ENCODE data around the gene MX2.

The MX2 gene

GRCh38 chr21:41429305-41429704, 67.5 kb downstream of the MX2 start:
- H3K4me2 ChIP-seq (ENCODE audit: low read length), result no peak overlapping the region
- H3K27ac ChIP-seq (ENCODE audit: low read depth, low read length), result no peak overlapping the region
- no peaks in the 10 kb centered on the region for H3K9me2 ChIP-seq (replicated peaks; ENCODE audit: control insufficient read depth, low read length)
- H3K79me2 ChIP-seq (ENCODE audit: control insufficient read depth, low read length), result no peaks in the 10 kb centered on the region
- H3K27me3 ChIP-seq (ENCODE audit: control insufficient read depth, low read length), result peaks cover 31% of the 10 kb centered on the region
- no peaks in the 10 kb centered on the region for H3K36me3 ChIP-seq (ENCODE audit: control insufficient read depth, low read length)
- no peaks in the 10 kb centered on the region for H3F3A ChIP-seq (ENCODE audit: control insufficient read depth, insufficient read depth)
- H3K4me1 ChIP-seq (ENCODE audit: control insufficient read depth, low read length), result 0 out of 2 replicates have a peak, but pooled peaks cover 3% of the 10 kb centered on the region
- H3K9me3 ChIP-seq (ENCODE audit: control insufficient read depth, insufficient read depth, low read length), result no peaks in the 10 kb centered on the region
- no peak overlapping the region for H3K4me3 ChIP-seq (ENCODE audit: low read length)
- no peaks in the 10 kb centered on the region for H4K20me1 ChIP-seq (ENCODE audit: control insufficient read depth, insufficient read depth, low read depth, low read length)
- TF ChIP-seq EZH2phosphoT487 (IDR thresholded peaks at IDR 0.05; ENCODE audit: borderline replicate concordance, low read length), result no peak

GRCh38 chr21:41429925-41430491, 68.2 kb downstream of the MX2 start:
- H3K4me3 ChIP-seq (ENCODE audit: low read length), result no peak overlapping the region
- H3K27me3 ChIP-seq (ENCODE audit: control insufficient read depth, low read length), result peaks cover 31% of the 10 kb centered on the region
- no peak overlapping the region for H3K4me2 ChIP-seq (ENCODE audit: low read length)

GRCh38 chr21:41431788-41432548, 70.1 kb downstream of the MX2 start:
- H3F3A ChIP-seq (ENCODE audit: control insufficient read depth, insufficient read depth), result no peaks in the 10 kb centered on the region
- H3K9me2 ChIP-seq (replicated peaks; ENCODE audit: control insufficient read depth, low read length), result no peaks in the 10 kb centered on the region
- H3K27me3 ChIP-seq (ENCODE audit: control insufficient read depth, low read length), result peaks cover 16% of the 10 kb centered on the region
- H3K36me3 ChIP-seq (ENCODE audit: control insufficient read depth, low read length), result no peaks in the 10 kb centered on the region
- no peak overlapping the region for H3K4me3 ChIP-seq (ENCODE audit: low read length)
- peaks cover 3% of the 10 kb centered on the region; the same call in 1 of the 2 replicates for H3K9me3 ChIP-seq (ENCODE audit: control insufficient read depth, insufficient read depth, low read length)
- H3K4me2 ChIP-seq (ENCODE audit: low read length), result no peak overlapping the region
- no peaks in the 10 kb centered on the region for H4K20me1 ChIP-seq (ENCODE audit: control insufficient read depth, insufficient read depth, low read depth, low read length)
- TF ChIP-seq CTCF (IDR thresholded peaks at IDR 0.05; ENCODE audit: low read depth, low read length, poor library complexity, severe bottlenecking), result no peak
- TF ChIP-seq EZH2phosphoT487 (IDR thresholded peaks at IDR 0.05; ENCODE audit: borderline replicate concordance, low read length), result no peak
- 0 out of 2 replicates have a peak, but pooled peaks cover 3% of the 10 kb centered on the region for H3K4me1 ChIP-seq (ENCODE audit: control insufficient read depth, low read length)
- no peaks in the 10 kb centered on the region for H3K79me2 ChIP-seq (ENCODE audit: control insufficient read depth, low read length)
- H3K27ac ChIP-seq (ENCODE audit: low read depth, low read length), result no peak overlapping the region

More at GRCh38 chr21:41429925-41430491, 68.2 kb downstream of the MX2 start:
- Histone ChIP-seq H3K79me2 (ENCODE audit: control insufficient read depth, low read length) (no peaks in the 10 kb centered on the region), H3K36me3 (ENCODE audit: control insufficient read depth, low read length) (no peaks in the 10 kb centered on the region), H3K9me2 (replicated peaks; ENCODE audit: control insufficient read depth, low read length) (no peaks in the 10 kb centered on the region), H4K20me1 (ENCODE audit: control insufficient read depth, insufficient read depth, low read depth, low read length) (no peaks in the 10 kb centered on the region), H3K27ac (ENCODE audit: low read depth, low read length) (no peak overlapping the region), H3F3A (ENCODE audit: control insufficient read depth, insufficient read depth) (no peaks in the 10 kb centered on the region), H3K4me1 (ENCODE audit: control insufficient read depth, low read length) (0 out of 2 replicates have a peak, but pooled peaks cover 3% of the 10 kb centered on the region), H3K9me3 (ENCODE audit: control insufficient read depth, insufficient read depth, low read length) (peaks cover 3% of the 10 kb centered on the region; the same call in 1 of the 2 replicates)
- TF ChIP-seq CTCF (IDR thresholded peaks at IDR 0.05; ENCODE audit: low read depth, low read length, poor library complexity, severe bottlenecking) (no peak), EZH2phosphoT487 (IDR thresholded peaks at IDR 0.05; ENCODE audit: borderline replicate concordance, low read length) (no peak)

Data from DOHH2 (cell line).